Neural progenitor cell (in vitro differentiated cells): ENCODE results near the gene ESCO1. TPM values are rescaled to one million over a fixed set of nuclear protein-coding genes. Genes with fewer than 3 reads are reported as not detected.
"Not testable (repeated sequence)": the region's sequence is repeated elsewhere in the genome, so short reads cannot be mapped to it uniquely, and the experiment has no call there.

Experiments
- DNase-seq: peaks from one replicate; pipeline ENCODE4 v3.0.0-alpha.2; 2016; ENCODE audit warnings: low spot score
- H2AFZ ChIP-seq: fragments of 200-600 bp; sonication (generic); replicated peaks from 2 replicates; pipeline ENCODE4 v1.6.1; 2016; ENCODE audit warnings: antibody characterized with exemption
- H3F3A ChIP-seq: fragments of 200-600 bp; sonication (generic); 2 replicates; pipeline ENCODE4 v1.6.1; 2016; ENCODE audit warnings: antibody characterized with exemption, low read depth
- H3K27ac ChIP-seq: fragments of 200-600 bp; sonication (generic); 2 replicates; pipeline ENCODE4 v1.5.1; 2016; ENCODE audit warnings: mild to moderate bottlenecking
- H3K27me3 ChIP-seq: fragments of 200-600 bp; sonication (generic); 2 replicates; pipeline ENCODE4 v1.6.1; 2016; ENCODE audit warnings: mild to moderate bottlenecking, moderate library complexity
- H3K36me3 ChIP-seq: fragments of 200-600 bp; sonication (generic); 2 replicates; pipeline ENCODE4 v1.5.1; 2016
- H3K4me1 ChIP-seq: fragments of 200-600 bp; sonication (generic); 2 replicates; pipeline ENCODE4 v1.6.1; 2016; ENCODE audit warnings: mixed run types
- H3K4me2 ChIP-seq: fragments of 200-600 bp; sonication (generic); 2 replicates; pipeline ENCODE4 v1.6.1; 2016
- H3K4me3 ChIP-seq: fragments of 200-600 bp; sonication (generic); 2 replicates; pipeline ENCODE4 v1.5.1; 2016
- H3K79me2 ChIP-seq: fragments of 200-600 bp; sonication (generic); 2 replicates; pipeline ENCODE4 v1.6.1; 2016; ENCODE audit warnings: low read depth
- H3K9ac ChIP-seq: fragments of 200-600 bp; sonication (generic); 2 replicates; pipeline ENCODE4 v1.6.1; 2016
- H3K9me3 ChIP-seq: fragments of 200-600 bp; sonication (generic); 2 replicates; pipeline ENCODE4 v1.5.1; 2016; ENCODE audit warnings: low read depth
- H4K20me1 ChIP-seq: fragments of 200-600 bp; sonication (generic); 2 replicates; pipeline ENCODE4 v1.6.1; 2016; ENCODE audit warnings: low read depth
- H3K27ac Mint-ChIP-seq: 3 replicates; pipeline ENCODE4 v1.8.0; 2021; ENCODE audit warnings: mixed read lengths
- H3K27me3 Mint-ChIP-seq: 2 replicates; pipeline ENCODE4 v1.8.0; 2022; ENCODE audit warnings: low read depth, mild to moderate bottlenecking, inconsistent platforms, moderate library complexity, mixed read lengths; ENCODE audit not compliant: insufficient read depth
- H3K36me3 Mint-ChIP-seq: 3 replicates; pipeline ENCODE4 v1.8.0; 2021; ENCODE audit warnings: mixed read lengths
- H3K4me1 Mint-ChIP-seq: 3 replicates; pipeline ENCODE4 v1.8.0; 2021; ENCODE audit warnings: mixed read lengths
- H3K4me3 Mint-ChIP-seq: 3 replicates; pipeline ENCODE4 v1.8.0; 2021; ENCODE audit warnings: mild to moderate bottlenecking, moderate library complexity, mixed read lengths
- H3K9me3 Mint-ChIP-seq: 3 replicates; pipeline ENCODE4 v1.8.0; 2020; ENCODE audit warnings: mixed read lengths
- CTCF ChIP-seq: fragments of 200-600 bp; sonication (generic); IDR thresholded peaks from 2 replicates; pipeline ENCODE4 v1.5.1; 2017; ENCODE audit warnings: antibody characterized with exemption, mild to moderate bottlenecking
- EZH2 ChIP-seq: fragments of 200-600 bp; sonication (generic); IDR thresholded peaks from 2 replicates; pipeline ENCODE4 v1.6.1; 2017; ENCODE audit warnings: antibody characterized with exemption, mild to moderate bottlenecking, moderate library complexity
- EZH2phosphoT487 ChIP-seq: fragments of 200-600 bp; sonication (generic); IDR thresholded peaks from 2 replicates; pipeline ENCODE4 v1.6.1; 2017; ENCODE audit warnings: antibody characterized with exemption
- total RNA-seq: library from RNA; depleted of rRNA; stranded (reverse); fragments of >200 nt; gene quantifications from 2 replicates; pipeline ENCODE4 v1.2.3, GENCODE V29; 2015; ENCODE audit warnings: low replicate concordance

Gene ESCO1
- total RNA-seq, 1 donor from 2014 or later = 48.8 TPM

GRCh38 chr18:21593540-21594257 lies 6.8 kb downstream of the ESCO1 start:
- no peak overlapping the region for H3K4me2 ChIP-seq
- peaks cover 28% of the 10 kb centered on the region for H3K36me3 Mint-ChIP-seq
- peaks cover under 1% of the 10 kb centered on the region for H3F3A ChIP-seq
- peaks cover 2% of the 10 kb centered on the region for H3K4me1 ChIP-seq
- H3K27me3 ChIP-seq = no peaks in the 10 kb centered on the region
- H3K4me3 ChIP-seq = no peak overlapping the region
- H3K27ac ChIP-seq = no peak overlapping the region
- H3K79me2 ChIP-seq = peaks cover 81% of the 10 kb centered on the region
- H3K4me3 Mint-ChIP-seq = no peak overlapping the region
- no peak for DNase-seq
- H3K27me3 Mint-ChIP-seq = peaks cover 2% of the 10 kb centered on the region
- TF ChIP-seq EZH2 (no peak), EZH2phosphoT487 (no peak), CTCF (no peak)
- no peak overlapping the region for H3K9ac ChIP-seq
- H3K4me1 Mint-ChIP-seq = peaks cover 4% of the 10 kb centered on the region
- no peak overlapping the region for H2AFZ ChIP-seq
- H3K9me3 Mint-ChIP-seq = peaks cover 33% of the 10 kb centered on the region
- H3K27ac Mint-ChIP-seq = no peak overlapping the region
- H4K20me1 ChIP-seq = peaks cover 3% of the 10 kb centered on the region
- H3K9me3 ChIP-seq = no peaks in the 10 kb centered on the region
- H3K36me3 ChIP-seq = no peaks in the 10 kb centered on the region

- H3K27ac ChIP-seq, H3K36me3 ChIP-seq, H3K9ac ChIP-seq, H3K4me3 ChIP-seq, H3K4me1 Mint-ChIP-seq, H3K4me1 ChIP-seq, H3K4me2 ChIP-seq, DNase-seq, H3K27me3 Mint-ChIP-seq, H3K27me3 ChIP-seq, H4K20me1 ChIP-seq, H2AFZ ChIP-seq, H3F3A ChIP-seq, H3K27ac Mint-ChIP-seq, H3K9me3 ChIP-seq, H3K4me3 Mint-ChIP-seq: not testable (repeated sequence)
- peaks cover 81% of the 10 kb centered on the region for H3K79me2 ChIP-seq
- Mint-ChIP-seq H3K36me3 (peaks cover 31% of the 10 kb centered on the region), H3K9me3 (peaks cover 41% of the 10 kb centered on the region)
These were observed 8.1 kb downstream of the ESCO1 start for GRCh38 chr18:21592361-21592760.

- H3K9me3 Mint-ChIP-seq = peaks cover 11% of the 10 kb centered on the region
- Histone ChIP-seq H3K27ac (no peak overlapping the region), H3K79me2 (peaks cover 71% of the 10 kb centered on the region), H4K20me1 (peaks cover 18% of the 10 kb centered on the region), H3K36me3 (no peaks in the 10 kb centered on the region), H2AFZ (no peak overlapping the region), H3K9me3 (no peaks in the 10 kb centered on the region), H3K4me1 (no peaks in the 10 kb centered on the region), H3K4me3 (no peak overlapping the region), H3K27me3 (no peaks in the 10 kb centered on the region), H3K9ac (no peak overlapping the region), H3F3A (no peaks in the 10 kb centered on the region), H3K4me2 (no peak overlapping the region)
- H3K27me3 Mint-ChIP-seq = no peaks in the 10 kb centered on the region
- H3K36me3 Mint-ChIP-seq = peaks cover 15% of the 10 kb centered on the region
- no peak for DNase-seq
- H3K27ac Mint-ChIP-seq = no peak overlapping the region
- H3K4me3 Mint-ChIP-seq = no peak overlapping the region
- TF ChIP-seq CTCF (no peak), EZH2 (no peak), EZH2phosphoT487 (no peak)
- no peaks in the 10 kb centered on the region for H3K4me1 Mint-ChIP-seq
These were observed 16.1 kb downstream of the ESCO1 start for GRCh38 chr18:21584391-21584790.

GRCh38 chr18:21575656-21576055 lies 24.8 kb downstream of the ESCO1 start:
- no peak overlapping the region for H3K27ac Mint-ChIP-seq
- H3K36me3 Mint-ChIP-seq = peaks cover 34% of the 10 kb centered on the region

More at GRCh38 chr18:21575656-21576055, 24.8 kb downstream of the ESCO1 start:
- Histone ChIP-seq H3K79me2 (peaks cover 18% of the 10 kb centered on the region), H3K36me3 (peaks cover 44% of the 10 kb centered on the region), H3K4me1 (no peaks in the 10 kb centered on the region), H3K27me3 (no peaks in the 10 kb centered on the region), H2AFZ (no peak overlapping the region), H3K27ac (no peak overlapping the region), H3F3A (peaks cover 3% of the 10 kb centered on the region), H4K20me1 (no peaks in the 10 kb centered on the region), H3K9me3 (no peaks in the 10 kb centered on the region), H3K9ac (no peak overlapping the region), H3K4me2 (no peak overlapping the region), H3K4me3 (no peak overlapping the region)
- H3K4me3 Mint-ChIP-seq = no peak overlapping the region
- no peaks in the 10 kb centered on the region for H3K9me3 Mint-ChIP-seq
- DNase-seq = no peak
- TF ChIP-seq EZH2phosphoT487 (no peak), EZH2 (no peak), CTCF (no peak)
- peaks cover 4% of the 10 kb centered on the region for H3K27me3 Mint-ChIP-seq
- no peaks in the 10 kb centered on the region for H3K4me1 Mint-ChIP-seq
